Measurements from ENCODE around the gene SRCIN1.
"Not testable (repeated sequence)": the region's sequence is repeated elsewhere in the genome, so short reads cannot be mapped to it uniquely, and the experiment has no call there.

SRCIN1 gene

DNA sequence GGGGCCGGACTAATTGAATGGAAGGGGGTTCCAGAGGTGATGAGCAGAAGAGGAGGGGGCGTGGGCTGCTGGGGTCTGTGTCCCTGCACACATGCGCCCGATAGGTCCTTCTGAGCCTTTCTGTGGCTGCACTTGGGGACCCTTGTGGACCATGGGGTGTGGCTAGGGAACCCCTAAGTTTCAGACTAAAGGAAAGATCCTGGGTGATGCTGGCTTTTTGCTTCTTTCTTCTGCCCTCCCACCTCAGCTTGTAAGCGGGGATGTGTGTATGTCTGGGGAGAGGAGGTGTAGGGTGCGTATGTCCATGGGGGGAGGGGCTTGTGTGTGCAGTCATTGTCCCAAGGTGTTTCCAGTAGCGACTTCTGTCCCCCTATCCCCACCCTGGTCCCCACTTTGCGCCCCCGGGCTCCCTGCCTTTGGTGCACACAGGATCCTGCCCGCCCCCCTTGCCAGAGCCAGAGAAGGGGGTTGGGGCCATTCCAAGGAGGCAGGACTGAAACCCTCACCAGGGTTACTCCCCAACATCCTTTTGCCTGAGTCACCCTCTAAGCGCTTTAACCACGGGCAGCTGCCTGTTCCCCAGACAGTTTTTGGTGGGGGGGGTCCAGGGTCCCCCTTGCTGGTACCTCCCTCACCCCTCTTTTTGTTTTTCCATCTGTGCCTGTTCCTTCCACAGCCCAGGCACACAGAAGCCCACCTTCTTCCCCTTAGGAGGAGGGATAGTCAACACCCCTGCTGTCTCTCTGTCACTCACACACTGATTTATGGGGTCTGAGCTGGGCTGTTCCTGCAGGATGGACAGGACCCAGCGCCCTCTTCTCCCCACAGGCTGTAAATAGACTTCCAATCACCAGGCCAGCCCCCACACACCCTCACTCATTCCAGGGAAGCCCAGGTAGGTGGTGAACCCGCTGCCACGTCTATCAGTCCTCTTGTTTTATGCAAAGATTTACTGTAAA lies 94.3 kb downstream of the SRCIN1 start:
- no peak for DNase-seq (ENCODE audit: low read depth in 4 of 4, low spot score in 1 of 4)

DNA sequence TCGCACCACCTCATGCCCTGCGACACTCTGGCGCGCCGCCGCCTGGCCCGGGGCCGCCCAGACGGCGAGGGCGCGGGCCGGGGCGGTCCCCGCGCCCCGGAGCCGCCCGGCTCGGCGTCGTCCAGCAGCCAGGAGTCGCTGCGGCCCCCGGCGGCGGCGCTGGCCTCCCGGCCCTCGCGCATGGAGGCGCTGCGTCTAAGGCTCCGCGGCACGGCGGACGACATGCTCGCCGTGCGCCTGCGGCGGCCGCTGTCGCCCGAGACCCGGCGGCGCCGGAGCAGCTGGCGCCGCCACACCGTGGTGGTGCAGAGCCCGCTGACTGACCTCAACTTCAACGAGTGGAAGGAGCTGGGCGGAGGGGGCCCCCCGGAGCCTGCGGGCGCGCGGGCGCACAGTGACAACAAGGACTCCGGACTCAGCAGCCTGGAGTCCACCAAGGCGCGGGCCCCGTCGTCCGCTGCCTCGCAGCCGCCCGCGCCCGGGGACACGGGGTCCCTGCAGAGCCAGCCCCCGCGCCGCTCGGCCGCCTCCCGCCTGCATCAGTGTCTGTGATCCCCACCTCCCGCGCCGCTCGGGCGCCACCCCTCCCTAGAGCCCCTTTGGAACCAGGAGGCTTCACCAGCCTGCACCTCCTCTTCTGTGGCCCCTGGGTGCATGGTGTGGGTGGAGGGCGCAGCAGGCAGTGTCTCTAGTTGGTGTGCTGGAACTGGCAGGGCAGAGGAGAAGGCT lies 95.2 kb downstream of the SRCIN1 start:
- no peak for DNase-seq (ENCODE audit: low read depth in 4 of 4, low spot score in 1 of 4)

DNA sequence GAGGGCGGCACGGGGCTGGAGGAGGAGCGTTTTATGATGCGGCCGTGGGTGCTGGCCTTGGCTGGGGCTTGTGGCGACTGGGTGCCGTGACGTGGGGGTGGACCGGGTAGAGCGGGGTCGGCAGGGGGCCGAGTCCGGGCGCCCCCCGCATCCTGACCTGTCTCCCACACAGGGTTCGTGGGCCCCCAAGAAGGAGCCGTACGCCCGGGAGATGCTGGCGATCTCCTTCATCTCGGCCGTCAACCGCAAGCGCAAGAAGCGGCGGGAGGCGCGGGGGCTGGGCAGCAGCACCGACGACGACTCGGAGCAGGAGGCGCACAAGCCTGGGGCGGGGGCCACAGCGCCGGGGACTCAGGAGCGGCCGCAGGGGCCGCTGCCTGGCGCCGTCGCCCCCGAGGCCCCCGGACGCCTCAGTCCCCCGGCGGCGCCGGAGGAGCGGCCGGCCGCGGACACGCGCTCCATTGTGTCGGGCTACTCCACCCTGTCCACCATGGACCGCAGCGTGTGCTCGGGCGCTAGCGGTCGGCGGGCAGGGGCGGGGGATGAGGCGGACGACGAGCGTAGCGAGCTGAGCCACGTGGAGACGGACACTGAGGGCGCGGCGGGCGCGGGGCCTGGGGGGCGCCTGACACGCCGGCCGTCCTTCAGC lies 95.9 kb downstream of the SRCIN1 start:
- no peak for DNase-seq (ENCODE audit: low read depth in 4 of 4, low spot score in 1 of 4)

DNA sequence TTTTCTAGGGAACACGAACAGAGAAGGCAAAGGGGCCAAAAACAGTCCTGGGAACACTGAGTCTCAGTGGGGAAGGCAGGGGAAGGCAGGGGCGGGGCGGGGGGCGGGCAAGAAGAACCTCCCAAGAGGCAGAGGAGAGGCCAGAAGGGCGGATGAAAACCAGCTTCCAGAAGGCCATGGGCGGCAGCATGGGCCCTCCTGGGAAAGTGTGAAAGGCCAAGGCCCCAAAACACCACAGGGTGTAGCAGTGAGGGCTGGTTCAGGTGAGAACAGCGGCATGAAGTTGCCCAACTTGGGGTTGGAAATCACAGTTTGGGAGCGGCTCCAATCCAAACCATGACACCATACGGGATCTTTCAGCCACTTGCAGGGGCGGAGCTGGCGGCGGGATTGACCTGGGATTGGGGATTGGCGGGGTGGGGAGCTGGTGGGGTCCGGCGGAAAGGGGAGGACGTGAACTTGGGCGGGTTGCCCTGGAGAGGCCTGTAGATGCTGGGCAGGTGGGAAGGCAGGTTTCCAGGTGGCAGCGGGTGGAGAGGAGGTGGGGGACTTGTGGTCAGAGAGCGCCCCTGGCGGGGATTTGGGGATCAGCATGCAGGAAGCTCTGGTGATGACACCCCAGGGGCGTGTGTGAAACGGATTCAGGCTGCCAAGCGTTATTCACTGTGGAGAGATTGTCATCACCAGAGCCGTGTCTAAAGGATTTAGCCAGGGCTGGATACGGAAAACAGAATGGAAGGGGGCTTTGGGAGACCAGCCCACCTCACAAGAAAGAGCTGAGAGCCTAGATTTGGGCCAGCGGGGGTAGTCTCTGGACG lies 96.6 kb downstream of the SRCIN1 start:
- peak; percentile 38 to 77 (median 58) for DNase-seq (ENCODE audit: low read depth in 4 of 4, low spot score in 1 of 4)

DNA sequence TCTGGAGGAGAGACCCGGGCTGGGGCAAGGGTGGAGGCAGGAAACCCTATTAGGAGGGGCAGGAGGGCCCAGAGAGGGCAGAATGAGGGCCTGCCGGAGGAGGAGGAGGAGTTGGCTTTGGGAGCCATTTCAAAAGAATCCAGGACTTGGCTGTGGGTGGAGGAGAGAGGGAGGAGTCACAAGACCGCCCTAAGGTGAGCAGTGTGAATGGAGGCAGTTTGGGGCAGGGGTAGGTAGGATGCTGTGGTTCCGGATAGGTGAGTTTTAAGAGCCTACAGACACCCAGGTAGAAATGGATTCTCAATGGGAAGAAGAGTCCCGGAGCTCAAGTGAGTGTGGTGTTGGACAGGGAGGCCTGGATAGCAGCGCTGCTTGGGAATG lies 97.2 kb downstream of the SRCIN1 start:
- DNase-seq (ENCODE audit: low read depth in 4 of 4, low spot score in 1 of 4): no peak

DNA sequence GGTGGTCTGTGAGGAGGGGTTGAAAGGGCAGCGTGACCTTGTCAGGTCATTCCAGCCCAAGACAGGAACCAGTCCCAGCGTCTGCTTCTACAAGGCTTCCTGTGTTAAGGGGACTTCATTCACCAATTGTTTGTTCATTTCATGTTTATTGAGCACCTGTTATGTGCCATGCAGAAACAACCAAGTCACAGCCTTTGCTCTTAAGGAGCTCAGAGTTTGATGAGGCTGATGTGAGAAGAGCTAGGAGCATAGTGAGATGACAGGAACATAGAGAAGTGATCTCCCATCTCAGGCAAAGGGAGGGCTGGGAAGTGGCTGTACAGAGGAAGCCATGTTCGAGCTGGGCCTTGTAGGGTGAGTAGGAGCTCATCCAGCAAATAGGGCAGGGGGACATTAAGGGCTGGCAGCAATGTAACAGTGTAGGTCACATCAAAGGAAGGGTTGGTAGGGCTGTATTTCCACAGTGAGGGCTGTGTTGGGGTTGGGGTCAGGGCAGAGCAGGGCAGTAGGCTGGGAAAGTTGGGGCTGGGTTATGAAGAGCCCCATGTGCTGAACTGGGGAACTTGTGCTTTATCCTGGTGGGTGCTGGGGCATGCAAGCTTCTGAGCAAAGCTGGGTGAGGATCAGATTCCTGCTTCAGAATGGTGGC lies 97.7 kb downstream of the SRCIN1 start:
- no peak for DNase-seq (ENCODE audit: low read depth in 4 of 4, low spot score in 1 of 4)

DNA sequence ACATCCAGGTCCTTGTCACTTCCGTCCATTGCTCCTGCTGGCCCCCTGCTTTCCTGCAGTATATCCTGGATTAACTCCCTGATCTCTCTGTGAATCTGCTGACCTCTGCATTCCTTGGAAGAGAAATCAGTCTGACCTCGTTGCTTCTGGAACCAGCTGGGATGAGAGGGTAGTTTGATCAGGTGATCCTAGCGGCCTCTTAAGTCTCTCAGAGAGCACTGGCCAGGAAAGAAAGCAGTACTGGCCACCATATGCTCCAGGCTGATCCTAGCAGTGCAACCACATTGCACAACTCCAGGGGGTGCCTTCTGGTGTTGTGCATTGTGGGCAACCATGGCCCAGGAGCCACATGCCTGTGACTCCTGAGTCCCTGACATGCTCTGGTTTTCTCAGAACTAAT lies 98.3 kb downstream of the SRCIN1 start:
- no peak for DNase-seq (ENCODE audit: low read depth in 4 of 4, low spot score in 1 of 4)

DNA sequence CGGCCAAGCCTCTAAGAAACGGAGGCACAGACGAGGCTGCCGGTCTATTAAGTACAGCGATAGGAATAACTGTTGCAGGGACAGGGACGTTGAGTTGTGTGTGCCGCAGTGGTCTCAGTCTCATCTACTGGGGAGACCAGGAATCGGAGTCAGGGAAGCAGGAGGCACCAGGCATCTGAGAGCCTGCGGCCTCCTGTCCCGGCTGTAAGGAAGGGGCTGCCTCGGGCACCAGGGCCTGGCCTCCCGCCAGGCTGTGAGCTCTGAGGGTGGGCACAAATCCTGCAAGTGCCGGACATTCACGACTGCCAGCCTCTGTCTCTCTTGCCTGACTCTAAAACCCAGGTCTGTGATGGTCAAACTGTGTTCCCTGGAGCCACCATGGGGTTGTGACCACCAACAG lies 101.5 kb downstream of the SRCIN1 start:
- DNase-seq (ENCODE audit: low read depth in 4 of 4, low spot score in 1 of 4): no peak

DNA sequence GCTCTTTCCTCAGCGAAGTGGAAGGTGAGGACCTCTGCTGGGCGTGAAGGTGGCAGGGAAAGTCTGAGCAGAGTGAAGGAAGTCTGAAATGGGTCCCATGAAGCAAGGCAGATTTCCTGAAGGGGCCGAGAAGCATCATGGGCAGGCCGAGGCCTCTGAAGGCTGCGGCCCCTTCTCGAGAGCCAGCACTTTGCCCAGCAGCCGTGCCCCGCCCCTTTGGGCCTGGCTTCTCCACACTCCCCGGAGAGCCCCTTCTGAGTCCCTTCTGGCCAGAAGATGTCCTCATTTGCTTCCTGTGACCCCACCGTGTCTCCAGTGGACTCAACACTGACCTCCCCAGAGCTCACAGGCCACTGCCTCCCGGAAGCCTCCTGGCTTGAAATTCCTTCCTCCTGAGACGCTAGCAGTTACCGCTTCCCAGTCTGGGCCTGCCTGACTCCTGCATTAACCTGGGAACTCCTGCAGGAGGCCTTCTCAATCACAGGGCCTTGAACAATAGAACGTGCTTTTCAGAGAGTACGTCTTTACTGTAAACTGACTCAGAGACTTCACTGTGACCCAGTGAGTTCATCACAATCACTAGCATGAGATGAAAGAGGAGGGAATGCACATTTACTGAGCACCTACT lies 102.4 kb downstream of the SRCIN1 start:
- not testable (repeated sequence) for DNase-seq (ENCODE audit: low read depth in 4 of 4, low spot score in 1 of 4)

DNA sequence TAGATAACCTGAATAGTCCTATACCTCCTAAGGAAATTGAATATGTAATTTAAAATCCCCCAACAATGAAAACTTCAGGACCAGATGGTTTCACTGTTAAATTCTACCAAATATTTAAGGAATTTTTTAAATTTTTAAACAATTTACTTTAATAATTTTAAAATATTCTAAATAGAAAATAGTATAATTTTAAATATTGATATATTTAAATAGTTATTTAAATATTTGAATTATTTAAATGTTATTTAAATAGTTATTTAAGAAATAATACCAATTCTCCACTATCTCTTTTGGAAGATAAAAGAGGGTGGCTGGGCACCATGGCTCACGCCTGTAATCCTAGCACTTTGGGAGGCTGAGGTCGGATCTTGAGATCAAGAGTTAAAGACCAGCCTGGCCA lies 104.0 kb downstream of the SRCIN1 start:
- DNase-seq (ENCODE audit: low read depth in 4 of 4, low spot score in 1 of 4): not testable (repeated sequence)

DNA sequence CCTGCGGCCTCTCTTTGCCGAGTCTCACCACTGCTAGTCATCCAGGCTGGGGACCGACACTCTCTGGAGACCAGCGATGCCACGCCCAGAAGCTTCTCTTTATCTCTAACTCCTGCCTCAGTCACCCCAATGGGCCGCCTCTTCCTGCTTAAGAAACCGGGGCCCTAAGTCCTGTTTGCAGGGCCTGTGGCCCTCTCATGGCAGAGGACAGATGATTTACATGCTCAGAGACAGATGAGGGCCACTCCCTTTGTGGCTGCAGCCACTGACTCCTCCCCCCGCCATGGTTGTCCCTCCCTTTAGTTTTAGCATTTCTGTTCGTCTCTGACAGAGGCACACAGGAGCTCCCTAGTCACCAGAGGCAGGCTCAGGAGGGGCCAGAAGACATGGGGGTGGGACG lies 106.5 kb downstream of the SRCIN1 start:
- DNase-seq (ENCODE audit: low read depth in 4 of 4, low spot score in 1 of 4): not testable (repeated sequence)

DNA sequence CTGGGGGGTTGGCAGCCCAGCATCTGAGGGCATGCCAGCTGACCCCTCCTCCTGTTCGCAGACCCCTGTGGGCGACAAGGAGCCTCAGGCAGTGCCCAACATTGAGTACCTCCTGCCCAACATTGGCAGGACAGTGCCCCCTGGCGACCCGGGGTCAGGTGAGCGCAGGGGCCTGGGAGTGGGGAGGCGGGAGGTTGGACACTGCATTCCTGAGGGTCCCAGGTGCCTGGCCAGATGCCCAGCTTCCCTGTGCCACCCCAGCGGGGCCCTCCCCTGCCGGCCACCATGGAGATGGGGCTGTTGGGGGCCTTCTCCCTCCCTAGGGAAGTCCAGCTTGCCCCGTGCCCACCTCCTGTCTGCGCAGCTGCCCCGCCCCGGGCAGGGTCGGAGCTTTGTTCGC lies 107.4 kb downstream of the SRCIN1 start:
- DNase-seq (ENCODE audit: low read depth in 4 of 4, low spot score in 1 of 4): no peak

DNA sequence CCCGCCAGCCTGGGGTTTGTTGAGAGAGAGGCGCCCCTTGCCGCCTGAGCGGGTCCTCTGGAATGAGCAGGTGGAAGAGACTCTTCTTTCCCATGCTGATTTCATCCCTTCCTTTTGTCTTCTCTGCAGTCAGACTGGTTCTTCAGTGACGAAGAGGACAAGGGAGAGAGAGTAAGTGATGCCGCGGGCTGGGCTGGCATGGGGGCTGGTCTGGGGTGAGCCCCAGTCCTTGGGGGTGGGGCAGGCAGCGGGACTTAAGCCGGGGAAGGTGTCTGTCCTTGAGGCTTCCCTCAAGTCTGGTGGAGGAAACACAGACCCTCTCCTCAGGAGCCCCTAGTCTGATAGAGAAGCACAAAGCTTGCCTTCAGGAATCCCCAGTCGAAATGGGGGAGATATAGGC lies 108.1 kb downstream of the SRCIN1 start:
- not testable (repeated sequence) for DNase-seq (ENCODE audit: low read depth in 4 of 4, low spot score in 1 of 4)

DNA sequence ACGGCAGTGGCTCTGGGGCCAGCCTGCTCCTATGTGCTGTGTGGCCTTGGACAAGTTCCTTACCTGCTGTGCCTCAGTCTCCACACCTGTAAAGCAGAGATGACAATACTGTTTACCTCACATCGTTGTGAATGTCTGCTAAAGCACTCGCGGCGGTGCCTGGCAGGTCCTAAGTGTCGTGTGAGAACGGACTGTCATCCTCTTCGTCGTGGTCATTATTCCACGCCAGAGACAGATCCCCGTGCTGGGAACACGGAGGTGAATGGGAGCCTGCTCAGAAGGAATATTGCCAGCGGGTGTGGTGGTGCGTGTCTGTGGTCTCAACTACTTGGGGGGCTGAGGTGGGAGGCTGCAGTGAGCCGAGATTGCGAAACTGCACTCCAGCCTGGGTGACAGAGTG lies 111.6 kb downstream of the SRCIN1 start:
- not testable (repeated sequence) for DNase-seq (ENCODE audit: low read depth in 4 of 4, low spot score in 1 of 4)

DNA sequence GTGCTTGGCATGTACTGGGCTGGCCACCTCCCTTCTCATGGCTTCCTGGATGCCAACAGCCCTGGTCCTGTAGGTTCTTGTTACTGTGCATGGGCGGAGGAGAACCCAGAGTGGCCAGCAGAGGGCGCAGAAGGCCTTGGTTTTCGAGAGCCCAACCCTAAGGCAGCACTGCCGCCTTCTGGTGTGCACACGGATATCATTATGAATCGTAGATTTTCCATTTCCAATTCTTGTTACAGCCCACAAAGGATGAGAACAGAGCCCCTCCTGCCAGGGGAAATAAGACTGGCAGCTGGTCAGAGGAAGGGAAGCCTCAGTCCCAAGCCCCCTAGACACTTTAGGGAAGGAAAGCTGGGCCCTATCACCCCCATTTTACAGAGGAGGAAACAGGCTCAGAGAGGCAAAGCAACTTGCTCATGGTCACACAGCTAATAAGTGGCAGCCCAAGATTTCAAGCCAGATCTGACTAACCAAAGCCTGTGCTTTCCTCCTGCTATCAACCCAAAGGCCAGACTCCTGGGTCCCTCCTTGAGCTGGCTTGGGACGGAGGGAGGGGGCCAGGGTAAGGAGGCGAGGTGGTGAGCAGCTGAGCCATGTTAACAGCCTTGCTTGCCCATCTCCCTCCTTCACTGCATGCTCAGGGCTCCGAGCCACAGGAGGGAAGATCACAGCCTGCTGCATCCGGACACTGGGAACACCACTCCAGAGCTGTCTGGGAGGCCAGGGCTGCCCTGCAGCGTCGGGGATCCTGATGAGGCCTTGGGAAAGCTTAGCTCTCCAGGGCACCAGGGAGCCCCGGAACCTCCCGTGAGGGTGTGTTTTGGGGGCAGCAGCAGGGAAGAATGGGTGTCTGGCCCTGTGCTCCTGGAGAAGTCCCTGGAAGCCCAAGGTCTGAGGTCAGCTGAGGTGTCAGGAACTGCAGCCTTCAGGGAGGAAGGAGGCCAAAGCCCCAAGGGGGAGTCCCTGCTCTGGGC lies 113.4 kb downstream of the SRCIN1 start:
- DNase-seq (ENCODE audit: low read depth in 4 of 4, low spot score in 1 of 4): peak; percentile 87 to 95 (median 90)

DNA sequence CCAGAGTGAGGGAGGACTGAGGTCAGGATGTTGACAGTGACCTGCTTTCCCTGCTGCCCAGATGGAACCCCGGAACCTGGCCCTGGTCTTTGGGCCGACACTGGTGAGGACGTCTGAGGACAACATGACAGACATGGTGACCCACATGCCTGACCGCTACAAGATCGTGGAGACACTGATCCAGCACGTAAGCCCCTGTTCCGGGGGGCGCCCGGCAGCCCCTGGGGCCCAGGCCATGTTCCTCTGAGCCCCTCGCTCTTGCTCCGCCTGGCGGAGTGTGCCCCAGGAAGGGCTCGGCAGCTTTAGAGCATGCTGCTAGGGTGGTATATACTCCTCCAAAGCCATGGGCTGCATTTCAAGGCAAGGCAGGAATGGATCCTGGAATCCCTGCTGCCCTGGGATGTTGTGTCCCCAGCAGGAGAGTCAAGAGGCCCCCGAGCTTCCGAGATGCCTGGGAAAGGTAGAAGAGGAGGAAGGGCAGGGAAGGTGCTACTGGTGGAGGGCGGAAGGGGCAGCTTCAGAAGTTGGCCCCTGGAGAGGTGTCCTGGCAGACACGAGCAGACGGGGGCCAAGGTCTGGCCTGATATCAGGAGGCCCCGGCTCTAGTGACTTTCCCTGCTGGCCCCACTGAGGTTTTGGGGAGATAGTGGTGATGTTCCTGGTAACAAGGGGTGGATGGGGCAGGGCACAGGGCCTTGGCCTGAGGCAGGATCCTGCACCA lies 114.2 kb downstream of the SRCIN1 start:
- DNase-seq (ENCODE audit: low read depth in 4 of 4, low spot score in 1 of 4): not testable (repeated sequence)

DNA sequence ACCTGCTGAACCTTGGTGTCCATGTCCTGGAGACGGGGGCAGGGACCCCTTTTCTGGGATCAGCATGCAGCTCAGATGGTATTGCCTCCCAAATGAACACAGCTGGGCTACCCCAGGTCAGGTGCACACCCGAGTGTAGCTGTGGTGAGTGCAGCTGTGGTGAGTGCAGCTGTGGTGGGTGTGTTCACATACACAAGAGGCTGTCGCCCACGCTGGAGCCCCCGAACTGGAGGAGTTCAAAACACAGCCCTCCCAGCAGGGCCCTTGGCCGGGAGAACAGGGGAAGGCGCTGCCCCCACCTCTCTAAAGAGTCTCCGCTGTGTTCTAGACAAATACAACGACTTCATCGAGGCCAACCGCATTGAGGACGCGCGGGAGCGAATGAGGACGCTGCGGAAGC lies 116.0 kb downstream of the SRCIN1 start:
- not testable (repeated sequence) for DNase-seq (ENCODE audit: low read depth in 4 of 4, low spot score in 1 of 4)

DNA sequence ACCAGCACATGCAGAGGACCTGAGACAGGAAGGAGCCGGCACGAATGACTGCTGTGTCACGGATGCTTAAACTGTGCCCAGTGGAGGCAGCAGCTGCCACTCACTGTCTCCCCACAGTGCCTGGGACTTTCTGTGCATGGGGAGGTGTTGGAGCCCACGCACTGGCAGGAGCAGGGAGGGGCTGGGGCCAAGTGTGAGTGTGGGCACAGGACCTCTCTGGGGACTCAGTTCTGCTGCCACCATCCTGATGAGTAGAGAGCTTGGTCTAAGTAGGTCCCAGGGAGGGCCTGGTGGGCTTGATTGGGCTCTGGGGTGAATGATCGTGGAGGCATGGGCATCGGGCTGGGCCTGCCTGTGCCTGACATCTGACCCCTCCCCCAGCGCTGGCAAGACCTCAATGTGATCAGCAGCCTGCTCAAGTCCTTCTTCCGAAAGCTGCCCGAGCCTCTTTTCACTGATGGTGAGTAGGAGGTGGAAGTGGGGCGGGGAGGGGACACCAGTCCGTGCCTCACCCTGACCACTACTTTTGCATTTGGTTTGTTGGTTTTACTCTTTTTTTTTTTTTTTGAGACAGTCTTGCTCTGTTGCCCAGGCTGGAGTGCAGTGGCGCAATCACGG lies 120.0 kb downstream of the SRCIN1 start:
- DNase-seq (ENCODE audit: low read depth in 4 of 4, low spot score in 1 of 4): peak in 1 of 4 experiments; percentile 4

Measured in stimulated activated CD4-positive, alpha-beta T cell treated with anti-CD3 and anti-CD28 coated beads, Interleukin-1b, Interleukin-23, amount 100 ng/mL, for 24 hours (primary cell).